Endothelial cell of hepatic sinusoid (primary cell): ENCODE data around the gene RNF40.
"Not testable (repeated sequence)": the region's sequence is repeated elsewhere in the genome, so short reads cannot be mapped to it uniquely, and the experiment has no call there.

ENCODE experiments used
- in situ Hi-C: cut with HindIII; loops from 2 replicates; pipeline ENCODE4 v1.10.0; 2017; ENCODE audit warnings: low sequenced_read_pairs

Gene RNF40

DNA sequence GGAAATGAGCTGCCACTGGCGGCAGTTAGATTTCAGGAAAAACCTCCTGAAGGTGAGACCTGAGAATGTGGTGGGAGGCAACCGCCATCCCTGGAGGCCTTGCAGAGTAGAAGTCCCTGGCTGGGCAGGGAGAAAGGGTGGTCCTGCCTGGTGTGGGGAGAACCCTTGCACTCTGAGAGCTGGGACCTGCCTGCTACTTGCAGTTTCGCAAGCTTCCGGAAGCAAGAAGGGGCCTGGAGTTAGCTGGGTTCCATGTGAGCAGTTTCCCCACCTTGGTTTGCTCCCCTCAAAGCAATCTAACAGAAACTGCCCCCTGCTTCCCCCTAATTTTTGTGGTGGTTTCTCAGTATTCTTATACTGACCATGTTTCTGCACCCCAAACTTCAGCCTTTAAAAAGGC, 18.4 kb downstream of the RNF40 start:
- in situ Hi-C loops, result loop anchor here (5.0 kb wide), 2 partner anchors 68 to 167 kb away; partner anchors contain the start of gene ORAI3

DNA sequence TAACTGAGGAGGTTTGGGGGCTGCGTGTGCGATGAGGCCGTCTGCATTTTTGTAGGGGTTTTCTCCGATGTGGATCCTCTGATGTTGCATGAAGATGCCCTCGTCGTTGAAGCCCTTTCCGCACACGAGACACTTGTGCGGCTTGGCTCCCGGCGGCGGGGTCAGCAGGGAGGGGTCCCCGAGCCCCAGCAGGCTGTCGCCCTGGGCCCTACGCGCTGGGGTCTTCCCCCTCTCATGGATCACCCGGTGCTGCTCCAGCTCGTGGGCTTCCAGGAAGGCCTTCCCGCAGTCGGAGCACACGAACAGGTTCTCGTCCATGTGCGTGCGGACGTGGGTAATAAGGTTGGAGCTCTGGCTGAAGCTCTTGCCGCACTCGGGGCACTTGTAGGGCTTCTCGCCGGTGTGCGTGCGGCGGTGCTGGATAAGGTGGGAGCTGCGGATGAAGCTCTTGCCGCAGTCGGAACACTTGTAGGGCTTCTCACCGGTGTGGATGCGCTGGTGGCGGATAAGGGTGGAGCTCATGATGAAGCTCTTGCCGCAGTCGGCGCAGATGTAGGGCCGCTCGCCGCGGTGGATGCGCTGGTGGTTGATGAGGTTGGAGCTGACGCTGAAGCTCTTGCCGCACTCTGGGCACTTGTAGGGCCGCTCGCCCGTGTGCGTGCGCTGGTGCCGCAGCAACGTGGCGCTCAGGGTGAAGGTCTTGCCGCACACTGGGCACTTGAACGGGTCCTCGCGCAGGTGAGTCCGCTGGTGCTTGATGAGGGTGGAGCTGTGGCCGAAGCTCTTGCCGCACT, 20.6 kb downstream of the RNF40 start:
- in situ Hi-C loops, result loop anchor here (5.0 kb wide), 2 partner anchors 70 to 165 kb away; partner anchors contain the start of gene ORAI3

DNA sequence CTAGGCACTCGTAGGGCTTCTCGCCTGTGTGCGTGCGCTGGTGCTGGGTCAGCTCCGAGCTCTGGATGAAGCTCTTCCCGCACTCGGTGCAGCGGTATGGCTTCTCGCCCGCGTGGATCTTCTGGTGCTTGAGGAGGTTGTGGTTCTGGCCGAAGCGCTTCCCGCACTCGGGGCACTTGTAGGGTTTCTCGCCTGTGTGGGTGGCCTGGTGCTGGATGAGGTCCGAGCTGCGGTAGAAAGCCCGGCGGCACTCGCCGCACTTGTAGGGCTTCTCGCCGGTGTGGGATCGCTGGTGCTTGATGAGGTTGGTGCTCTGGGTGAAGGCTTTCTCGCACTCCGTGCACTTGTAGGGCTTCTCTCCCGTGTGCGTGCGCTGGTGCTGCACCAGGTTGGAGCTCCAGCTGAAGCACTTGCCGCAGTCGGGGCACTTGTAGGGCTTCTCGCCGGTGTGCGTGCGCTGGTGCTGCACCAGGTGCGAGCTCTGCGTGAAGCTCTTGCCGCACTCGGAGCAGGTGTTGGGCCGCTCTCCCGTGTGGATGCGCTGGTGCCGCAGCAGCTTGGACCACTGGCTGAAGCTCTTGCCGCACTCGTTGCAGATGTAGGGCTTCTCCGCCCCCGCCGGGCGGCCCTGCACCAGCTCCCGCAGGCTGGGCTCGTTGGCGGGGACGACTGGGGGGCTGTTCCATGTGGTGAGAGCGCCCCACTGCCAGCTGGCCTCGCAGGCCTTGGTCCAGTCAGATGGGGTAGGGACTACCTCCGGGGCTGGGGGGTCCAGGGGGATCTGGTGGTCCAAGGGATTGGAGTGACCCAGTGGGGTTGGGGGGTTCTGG, 21.4 kb downstream of the RNF40 start:
- in situ Hi-C loops, result loop anchor here (5.0 kb wide), 2 partner anchors 71 to 164 kb away; partner anchors contain the start of gene ORAI3

DNA sequence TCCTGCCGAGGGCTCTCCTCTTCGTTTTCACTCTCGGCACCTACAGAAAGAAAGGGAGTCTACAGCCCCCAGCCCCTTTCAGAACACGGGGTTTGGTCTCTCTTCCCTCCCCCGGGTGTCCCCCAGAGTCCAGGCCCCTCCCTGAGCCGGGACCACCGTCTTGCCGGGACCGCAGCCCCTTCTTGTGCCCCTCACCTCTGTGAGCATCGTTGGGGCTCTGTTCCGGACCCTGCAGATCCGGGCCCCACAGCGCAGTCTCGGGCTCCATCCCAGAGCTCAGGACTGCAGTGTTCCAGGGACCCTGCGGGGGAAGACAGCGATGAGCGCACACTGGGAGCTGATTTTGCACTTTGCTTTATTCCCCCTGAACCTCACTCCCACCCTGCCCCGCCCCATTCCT, 22.1 kb downstream of the RNF40 start:
- in situ Hi-C loops, result loop anchor here (5.0 kb wide), 2 partner anchors 72 to 163 kb away; partner anchors contain the start of gene ORAI3

DNA sequence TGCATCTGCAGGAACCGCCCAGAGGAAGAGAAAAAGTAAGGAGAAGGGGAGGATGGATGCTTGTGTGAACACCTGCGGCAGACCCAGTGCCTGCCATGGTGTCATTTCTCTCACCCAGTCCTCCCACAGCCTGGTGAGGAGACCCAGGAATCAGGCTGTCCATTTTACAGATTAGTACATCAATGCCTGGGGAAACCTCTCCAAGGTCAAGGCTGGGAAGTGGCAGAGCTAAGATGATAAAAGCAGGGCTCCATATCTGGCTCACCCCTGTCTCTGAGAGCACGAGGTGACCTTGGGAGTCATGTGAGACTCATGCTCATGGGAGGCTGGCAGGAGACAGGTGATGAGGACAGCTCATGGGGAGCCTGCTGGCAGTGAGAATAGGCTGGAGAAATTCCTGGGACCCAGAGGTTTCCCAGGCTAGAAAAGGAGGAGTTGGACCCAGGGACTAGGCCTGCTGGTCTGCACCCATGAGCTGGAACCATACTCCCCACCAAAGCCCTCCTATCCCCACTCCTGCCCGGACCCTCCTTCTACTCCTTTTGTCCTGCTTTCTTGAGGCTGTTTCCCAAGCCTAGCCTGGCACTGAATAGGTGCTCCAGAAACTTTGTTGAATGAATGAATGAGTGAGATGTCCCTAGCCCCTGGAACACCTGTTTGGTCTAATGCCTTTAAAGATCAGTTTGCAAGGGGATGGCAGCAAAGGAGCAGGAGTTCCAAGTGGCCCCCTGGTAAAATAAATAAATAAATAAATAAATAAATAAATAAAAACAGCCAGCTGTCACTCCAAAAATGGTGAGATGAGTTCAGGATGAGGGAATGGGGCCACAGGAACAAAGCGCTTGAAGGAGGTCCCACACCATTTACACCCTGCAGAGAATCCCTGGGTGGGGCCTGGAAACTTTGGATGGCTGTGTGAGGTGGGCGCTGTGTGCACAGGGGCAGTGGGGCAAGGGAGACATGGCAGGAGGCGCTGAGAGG, 23.3 kb downstream of the RNF40 start:
- in situ Hi-C loops, result no loop called here

DNA sequence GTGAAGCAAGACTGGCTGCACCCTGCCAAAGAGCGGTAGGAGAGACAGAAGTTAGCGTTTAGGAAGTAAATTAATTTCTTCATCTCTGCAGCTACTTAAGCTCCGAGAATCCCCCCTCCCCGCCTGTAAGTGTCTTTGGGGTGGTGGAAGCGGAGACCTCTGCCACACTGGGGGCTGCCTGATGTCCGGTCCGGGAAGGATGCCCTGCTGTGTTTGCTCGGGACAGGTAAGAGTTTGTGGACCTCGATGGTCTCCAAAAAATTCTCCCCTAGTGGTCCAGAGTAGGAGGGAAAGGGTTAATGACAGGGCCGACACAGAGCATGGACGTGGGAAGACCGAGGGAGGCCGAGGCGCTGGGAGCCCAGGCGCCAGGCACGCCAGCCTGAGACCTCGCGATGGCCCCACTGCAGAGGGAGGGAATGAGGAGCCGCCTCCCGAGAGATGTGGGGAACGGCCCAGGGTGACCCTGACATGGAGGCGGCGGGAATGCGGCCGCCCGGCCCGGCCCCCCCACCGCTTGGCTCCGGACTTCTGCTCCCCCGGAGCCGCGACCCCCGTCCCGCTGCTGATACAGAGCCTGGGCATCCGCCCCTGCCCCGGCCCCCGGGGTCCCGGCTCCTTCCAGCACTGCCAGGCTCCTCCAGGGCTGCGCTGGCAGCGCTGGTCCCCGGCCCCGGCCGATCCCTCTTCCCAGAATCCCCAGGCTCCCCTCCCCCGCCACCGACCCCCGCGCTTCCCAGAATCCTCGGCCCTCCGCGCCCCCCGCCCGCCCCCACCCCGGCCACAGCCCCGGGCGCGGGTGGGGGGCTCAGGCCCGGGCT, 24.2 kb downstream of the RNF40 start:
- in situ Hi-C loops, result no loop called here

DNA sequence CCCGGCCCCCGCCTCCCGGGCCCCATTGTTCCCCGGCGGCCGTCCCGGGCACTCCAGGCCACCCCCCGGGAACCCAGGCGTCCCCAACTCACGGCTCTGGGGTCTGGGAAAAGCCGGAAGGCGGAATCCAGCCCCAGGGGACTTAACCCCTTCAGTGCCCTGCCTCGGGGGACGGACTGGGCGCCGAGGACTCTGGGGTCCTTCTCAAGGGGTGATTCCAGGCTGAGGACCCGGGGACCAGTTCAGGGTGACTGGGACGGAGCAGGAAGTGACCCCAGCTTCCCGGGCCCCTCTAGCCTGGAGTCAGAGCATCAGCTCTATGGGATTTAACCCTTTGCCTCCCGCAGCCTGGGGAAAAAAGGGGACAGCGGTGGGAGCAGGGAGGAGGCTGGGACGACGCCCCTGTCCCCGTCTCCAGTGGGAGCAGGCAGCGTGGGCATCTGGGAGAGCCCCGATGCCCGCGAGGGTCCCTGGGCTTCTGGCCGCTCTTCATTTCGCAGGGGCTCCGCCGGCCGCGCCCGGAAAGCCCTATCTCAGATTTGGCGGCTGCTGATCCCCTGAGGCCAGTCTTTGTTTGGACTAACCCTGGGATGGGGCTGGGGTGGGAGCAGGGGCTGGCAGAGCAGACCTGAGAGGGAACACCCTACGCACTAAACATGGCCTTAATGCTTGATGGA, 25.0 kb downstream of the RNF40 start, which contains the start of gene ZNF629:
Gene ZNF629 (minus strand): TSS at position 270 of the 677 bp plus-strand sequence. CDS start 2,723 bp downstream, outside the sequence.
- in situ Hi-C loops, result no loop called here

DNA sequence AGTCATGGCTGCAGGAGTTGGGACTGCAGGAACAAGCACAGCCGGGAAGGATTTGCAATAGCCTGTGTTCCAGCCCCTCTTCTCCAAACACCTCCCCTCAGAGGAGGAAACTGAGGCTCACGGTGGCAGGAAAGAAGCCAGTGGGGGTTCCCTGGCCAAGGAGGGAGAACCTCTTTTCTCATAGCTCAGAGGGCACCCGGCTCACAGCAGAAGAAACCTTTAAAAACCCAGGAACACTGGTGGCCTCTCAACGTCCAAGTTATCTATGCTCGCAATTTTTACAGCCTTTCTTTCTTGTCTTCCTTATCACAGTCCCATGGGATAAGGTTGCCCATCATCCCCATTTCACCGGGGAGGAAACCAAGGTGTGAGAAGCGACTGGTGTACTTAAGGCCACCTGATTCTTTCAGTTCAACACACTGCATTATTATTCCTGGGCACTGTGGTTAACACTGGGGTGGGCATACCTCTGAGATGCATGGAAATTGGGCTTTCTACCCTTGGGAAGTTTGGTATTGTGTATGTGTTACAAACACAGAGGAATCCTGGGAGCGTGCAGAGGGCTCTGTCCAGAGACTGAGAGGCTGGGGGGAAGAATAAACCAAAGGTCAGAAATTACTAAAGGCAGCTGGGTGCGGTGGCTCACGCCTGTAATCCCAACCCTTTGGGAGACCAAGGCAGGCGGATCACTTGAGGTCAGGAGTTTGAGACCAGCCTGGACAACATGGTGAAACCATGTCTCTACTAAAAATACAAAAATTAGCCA, 25.7 kb downstream of the RNF40 start:
- in situ Hi-C loops, result no loop called here

DNA sequence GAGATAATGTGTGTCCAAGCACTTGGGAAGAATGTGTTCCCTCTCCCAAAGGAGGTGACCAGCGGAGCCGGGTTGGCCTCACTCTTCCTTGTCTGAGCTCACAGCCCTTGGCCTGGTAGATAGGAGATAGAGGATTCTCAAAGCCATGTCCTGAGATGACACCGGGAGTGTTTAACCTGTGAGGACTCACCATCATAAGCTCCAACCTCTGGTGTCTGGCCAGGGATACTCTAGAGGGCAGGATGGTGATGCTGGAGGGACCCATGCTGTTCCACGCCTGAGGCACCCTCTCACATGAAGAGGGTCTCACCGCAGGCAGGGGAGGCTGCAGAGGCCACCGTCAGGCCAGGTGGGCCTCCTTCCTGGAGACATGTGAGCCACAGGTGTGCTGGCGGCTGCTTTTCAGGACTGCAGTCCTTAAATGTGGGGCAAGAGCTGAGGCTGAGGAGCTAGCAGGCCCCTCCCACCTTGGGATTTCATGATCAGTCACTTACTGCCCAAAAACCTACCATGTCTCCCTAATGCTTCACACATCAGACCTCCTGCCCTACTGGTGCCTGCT, 31.5 kb downstream of the RNF40 start:
- in situ Hi-C loops, result no loop called here

DNA sequence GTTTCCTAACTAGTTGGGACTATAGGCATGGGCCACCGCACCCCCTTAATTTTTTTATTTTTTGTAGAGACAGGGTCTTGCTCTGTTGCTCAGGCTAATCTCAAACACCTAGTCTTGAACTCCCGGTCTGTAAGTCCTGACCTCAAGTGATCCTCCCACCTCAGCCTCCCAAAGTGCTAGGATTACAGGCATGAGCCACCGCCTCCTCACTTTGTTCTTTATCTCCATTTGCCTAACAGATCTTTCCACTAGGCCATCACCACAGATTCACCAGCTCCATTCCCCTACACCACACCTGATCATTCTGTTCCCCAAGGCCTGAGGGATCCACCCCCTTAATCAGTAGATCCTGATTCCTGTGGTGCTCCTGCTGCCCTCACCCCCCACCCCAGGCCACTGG, 32.5 kb downstream of the RNF40 start:
- in situ Hi-C loops, result no loop called here

DNA sequence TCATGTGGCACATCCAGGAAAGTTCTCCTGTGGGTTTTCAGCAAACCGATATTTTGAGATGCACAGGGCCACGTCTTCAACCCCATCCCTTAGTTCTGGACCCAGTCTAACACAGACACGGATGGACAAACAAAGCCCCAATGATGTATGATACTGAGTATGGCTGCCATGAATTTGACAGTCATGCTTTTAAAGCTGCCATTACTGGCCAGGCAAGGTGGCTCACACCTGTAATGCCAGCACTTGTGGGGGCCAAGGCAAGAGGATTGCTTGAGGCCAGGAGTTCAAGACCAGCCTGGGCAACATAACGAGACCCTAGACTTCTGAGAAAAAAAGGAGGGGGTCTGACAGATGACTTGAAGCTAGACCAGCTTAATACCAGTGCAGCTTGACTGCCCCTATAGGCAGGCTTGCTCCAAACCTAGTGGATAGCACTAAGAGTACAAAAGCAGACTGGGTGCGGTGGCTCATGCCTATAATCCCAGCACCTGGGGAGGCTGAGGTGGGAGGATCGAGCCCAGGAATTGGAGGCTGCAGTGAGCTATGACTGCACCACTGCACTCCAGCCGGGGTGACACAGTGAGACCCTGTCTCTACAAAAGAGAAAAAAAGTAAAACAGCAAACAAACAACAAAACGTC, 35.7 kb downstream of the RNF40 start:
- in situ Hi-C loops, result no loop called here

DNA sequence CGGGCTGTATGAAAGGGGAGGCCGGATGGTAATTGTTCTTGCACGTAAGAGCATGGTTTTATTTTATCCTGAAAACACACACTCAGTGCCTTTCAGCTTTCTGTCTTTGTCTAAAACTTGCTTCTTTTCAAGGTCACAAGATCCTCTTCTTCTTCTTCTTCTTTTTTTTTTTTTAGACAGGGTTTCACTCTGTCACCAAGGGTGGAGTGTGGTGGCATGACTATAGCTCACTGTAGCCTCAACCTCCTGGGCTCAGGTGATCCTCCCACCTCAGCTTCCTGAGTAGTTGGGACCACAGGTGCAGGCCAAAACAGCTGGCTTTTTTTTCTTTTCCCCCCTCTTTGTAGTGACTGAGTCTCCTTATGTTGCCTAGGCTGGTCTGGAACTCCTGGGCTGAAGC, 40.8 kb downstream of the RNF40 start:
- in situ Hi-C loops, result no loop called here

DNA sequence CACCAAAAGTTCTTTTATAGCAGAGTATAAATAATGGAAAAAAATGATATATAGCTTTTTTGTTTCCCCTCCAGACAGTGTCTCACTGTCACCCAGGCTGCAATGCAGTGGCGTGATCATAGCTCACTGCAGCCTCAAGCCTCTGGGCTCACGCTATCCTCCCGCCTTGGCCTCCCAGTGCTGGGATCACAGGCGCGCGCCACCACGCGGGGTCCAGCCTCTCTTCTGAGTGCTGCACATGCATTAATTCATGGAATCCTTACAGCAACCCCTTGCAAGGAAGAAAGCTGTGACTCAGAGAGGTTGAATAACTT, 42.9 kb downstream of the RNF40 start:
- in situ Hi-C loops, result no loop called here

DNA sequence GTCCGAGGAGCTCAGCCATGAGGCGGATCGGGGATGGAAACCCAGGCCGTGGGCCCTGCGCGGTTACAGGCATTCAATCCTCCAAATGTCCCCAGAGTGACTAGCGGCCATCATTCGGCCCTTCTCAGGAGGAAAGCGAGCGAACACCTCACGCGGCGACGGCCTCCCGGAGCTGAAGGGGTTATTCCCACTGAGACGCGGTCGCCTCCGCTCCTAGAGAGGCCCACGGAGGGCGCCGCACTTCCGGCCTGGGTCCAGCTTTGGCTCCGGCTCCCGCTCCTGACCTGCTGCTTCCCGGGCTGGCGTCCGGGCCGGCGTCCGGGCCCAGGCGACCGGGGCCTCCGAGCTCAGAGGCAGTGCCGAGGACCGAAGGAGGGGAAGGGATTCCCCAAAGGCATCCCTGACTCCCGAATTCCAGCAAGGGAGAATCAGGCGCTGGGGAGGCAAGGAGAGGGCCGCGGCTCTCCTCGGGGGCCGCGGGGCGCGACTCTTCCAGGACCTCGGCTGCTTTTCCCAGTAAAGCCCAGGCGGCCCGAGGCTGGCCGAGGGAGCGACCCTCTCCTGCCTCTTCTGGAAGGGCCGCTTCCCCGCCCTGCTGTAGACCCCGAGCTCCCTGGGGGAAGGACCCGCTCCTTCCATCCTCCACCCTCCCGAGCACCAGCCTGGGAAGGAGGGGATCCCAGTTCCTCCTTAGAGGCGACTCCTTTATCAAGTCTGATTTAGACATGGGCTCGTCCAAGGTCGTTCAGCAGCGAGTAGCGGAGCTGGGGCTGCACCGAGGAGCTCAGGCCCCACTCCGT, 43.4 kb downstream of the RNF40 start:
- in situ Hi-C loops, result no loop called here

DNA sequence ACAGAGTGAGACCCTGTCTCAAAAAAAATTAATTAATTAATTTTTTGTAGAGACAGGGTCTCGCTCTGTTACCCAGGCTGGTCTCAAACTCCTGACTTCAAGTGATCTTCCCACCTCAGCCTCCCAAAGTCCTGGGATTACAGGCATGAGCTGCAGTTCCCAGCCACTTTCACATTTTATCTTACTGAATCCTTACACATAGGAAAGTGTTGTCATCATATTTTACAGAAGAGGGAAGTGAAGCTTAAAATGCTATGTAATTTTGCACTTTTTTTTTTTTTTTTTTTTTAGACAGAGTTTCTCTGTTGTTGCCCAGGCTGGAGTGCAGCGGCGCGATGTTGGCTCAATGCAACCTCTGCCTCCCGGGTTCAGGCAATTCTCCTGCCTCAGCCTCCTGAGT, 46.0 kb downstream of the RNF40 start:
- in situ Hi-C loops, result no loop called here

DNA sequence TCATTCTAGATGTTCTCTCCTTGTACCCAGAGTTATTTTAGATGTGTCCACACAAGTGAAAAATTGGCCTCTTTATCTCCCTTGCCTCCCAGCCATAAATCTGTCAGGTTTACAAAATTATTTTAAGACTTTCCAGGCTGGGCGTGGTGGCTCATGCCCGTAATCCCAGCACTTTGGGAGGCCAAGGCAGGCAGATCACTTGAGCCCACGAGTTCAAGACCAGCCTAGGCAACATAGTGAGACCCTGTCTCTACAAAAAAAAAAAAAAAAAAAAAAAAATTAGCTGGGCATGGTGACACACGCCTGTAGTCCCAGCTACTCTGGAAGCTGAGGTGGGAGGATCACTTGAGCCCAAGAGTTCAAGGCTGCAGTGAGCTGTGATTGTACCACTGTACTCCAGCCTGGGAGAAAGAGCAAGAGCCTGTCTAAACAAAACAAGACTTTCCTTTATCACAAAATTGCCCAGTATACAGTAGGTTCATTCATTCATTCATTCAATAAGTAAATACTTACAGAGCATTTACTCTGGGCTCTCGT, 46.8 kb downstream of the RNF40 start:
- in situ Hi-C loops, result not testable (repeated sequence)

DNA sequence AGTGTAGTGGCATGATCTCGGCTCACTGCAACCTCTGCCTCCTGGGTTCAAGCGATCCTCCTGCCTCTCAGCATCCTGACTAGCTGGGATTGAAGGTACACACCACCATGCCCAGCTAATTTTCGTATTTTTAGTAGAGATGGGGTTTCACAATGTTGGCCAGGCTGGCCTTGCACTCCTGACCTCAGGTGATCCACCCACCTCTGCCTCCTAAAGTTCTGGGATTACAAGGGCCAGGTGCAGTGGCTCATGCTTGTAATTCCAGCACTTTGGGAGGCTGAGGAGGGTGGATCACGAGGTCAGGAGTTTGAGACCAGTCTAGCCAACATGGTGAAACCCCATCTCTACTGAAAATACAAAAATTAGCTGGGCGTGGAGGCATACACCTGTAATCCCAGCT, 47.6 kb downstream of the RNF40 start:
- in situ Hi-C loops, result not testable (repeated sequence)
